Measurements from ENCODE around the gene PARVB. TPM values are rescaled to one million over a fixed set of nuclear protein-coding genes. Genes with fewer than 3 reads are reported as not detected.

Gene PARVB
- total and polyA plus RNA-seq, 2 of the 8 experiments (the other 6 are each of a cell fraction or from before 2014, with no cell fraction given): 14.5 to 18.6 TPM

DNA sequence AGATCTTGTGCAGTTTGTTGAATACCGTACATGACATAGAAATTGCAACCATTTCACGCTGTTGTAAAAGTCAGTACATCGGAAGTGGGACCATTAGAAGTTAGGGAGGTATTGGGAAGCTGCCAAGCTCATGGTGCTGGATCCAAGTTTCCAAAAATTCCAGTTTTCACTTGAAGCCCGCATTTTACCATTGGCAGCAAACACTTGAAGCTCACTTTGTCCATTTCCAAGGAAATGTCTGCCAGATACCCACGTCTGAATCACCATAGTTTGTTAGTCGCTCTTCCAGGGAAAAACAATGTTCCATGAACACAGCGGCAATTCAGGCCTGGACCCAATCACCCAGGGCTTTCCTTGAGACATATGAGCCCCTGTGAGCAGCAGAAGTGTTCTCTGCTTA, 22.6 kb upstream of the PARVB start (continued):
- TF ChIP-seq EZH2 (IDR thresholded peaks at IDR 0.05; ENCODE audit: low read depth, low read length, severe bottlenecking): no peak
